ENCODE data around the gene GALNT6.

The GALNT6 gene

GRCh38 chr12:51311389-51311788 is 79.8 kb downstream of the GALNT6 start:
- H3K27ac ChIP-seq: no peak overlapping the region
- TF ChIP-seq, protein P1, sequence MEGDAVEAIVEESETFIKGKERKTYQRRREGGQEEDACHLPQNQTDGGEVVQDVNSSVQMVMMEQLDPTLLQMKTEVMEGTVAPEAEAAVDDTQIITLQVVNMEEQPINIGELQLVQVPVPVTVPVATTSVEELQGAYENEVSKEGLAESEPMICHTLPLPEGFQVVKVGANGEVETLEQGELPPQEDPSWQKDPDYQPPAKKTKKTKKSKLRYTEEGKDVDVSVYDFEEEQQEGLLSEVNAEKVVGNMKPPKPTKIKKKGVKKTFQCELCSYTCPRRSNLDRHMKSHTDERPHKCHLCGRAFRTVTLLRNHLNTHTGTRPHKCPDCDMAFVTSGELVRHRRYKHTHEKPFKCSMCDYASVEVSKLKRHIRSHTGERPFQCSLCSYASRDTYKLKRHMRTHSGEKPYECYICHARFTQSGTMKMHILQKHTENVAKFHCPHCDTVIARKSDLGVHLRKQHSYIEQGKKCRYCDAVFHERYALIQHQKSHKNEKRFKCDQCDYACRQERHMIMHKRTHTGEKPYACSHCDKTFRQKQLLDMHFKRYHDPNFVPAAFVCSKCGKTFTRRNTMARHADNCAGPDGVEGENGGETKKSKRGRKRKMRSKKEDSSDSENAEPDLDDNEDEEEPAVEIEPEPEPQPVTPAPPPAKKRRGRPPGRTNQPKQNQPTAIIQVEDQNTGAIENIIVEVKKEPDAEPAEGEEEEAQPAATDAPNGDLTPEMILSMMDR (IDR thresholded peaks at IDR 0.05): no peak
- no peak for TF ChIP-seq ZFX (IDR thresholded peaks at IDR 0.05; ENCODE audit: borderline replicate concordance)

GRCh38 chr12:51307655-51308593 is 83.3 kb downstream of the GALNT6 start:
- TF ChIP-seq, protein P1 (IDR thresholded peaks at IDR 0.05): no peak
- TF ChIP-seq ZFX (IDR thresholded peaks at IDR 0.05; ENCODE audit: borderline replicate concordance): no peak
- H3K27ac ChIP-seq: peak overlapping the region; percentile 50

DNA sequence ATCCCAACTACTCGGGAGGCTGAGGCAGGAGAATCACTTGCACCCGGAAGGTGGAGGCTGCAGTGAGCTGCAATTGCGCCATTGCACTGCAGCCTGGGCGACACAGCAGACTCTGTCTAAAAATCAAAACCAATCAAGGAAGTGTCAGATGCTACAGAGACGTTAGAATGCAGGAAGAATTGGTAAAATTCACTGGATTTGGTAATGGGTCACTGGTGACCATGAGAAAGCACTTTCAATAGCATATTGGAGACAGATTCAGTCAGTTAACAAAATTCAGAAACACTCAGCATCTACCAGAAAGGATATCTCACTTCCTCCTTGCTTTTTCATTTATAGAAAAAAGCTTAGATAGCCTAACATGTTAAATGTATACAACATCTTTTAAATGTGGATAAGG is 84.7 kb downstream of the GALNT6 start:
- TF ChIP-seq, protein P1 (IDR thresholded peaks at IDR 0.05): no peak
- no peak for TF ChIP-seq ZFX (IDR thresholded peaks at IDR 0.05; ENCODE audit: borderline replicate concordance)
- no peak overlapping the region for H3K27ac ChIP-seq
